ENCODE data around the gene METTL2A.
"Not testable (repeated sequence)": the region's sequence is repeated elsewhere in the genome, so short reads cannot be mapped to it uniquely, and the experiment has no call there.

Gene METTL2A

GRCh38 chr17:62473030-62473982, 49.6 kb downstream of the METTL2A start:
- peak; percentile 16 for DNase-seq

GRCh38 chr17:62477111-62477510, 53.4 kb downstream of the METTL2A start:
- DNase-seq = not testable (repeated sequence)

GRCh38 chr17:62477718-62478408, 54.2 kb downstream of the METTL2A start:
- DNase-seq = peak; percentile 8

- DNase-seq = peak; percentile 88
Measured at GRCh38 chr17:62478424-62478879, 54.8 kb downstream of the METTL2A start, which contains the start of gene TLK2. Gene TLK2 (plus strand): TSS chr17:62478825. CDS start chr17:62481126, 2,301 bp downstream.

GRCh38 chr17:62478880-62479638, 55.4 kb downstream of the METTL2A start:
- DNase-seq = peak; percentile 37

- DNase-seq = not testable (repeated sequence)
Measured at GRCh38 chr17:62479639-62480258, 56.1 kb downstream of the METTL2A start.

- not testable (repeated sequence) for DNase-seq
Measured at GRCh38 chr17:62482553-62482952, 58.9 kb downstream of the METTL2A start.

GRCh38 chr17:62490990-62491389, 67.3 kb downstream of the METTL2A start:
- DNase-seq = not testable (repeated sequence)

GRCh38 chr17:62493049-62493655, 69.5 kb downstream of the METTL2A start:
- not testable (repeated sequence) for DNase-seq

GRCh38 chr17:62494073-62494472, 70.4 kb downstream of the METTL2A start:
- not testable (repeated sequence) for DNase-seq

- not testable (repeated sequence) for DNase-seq
Measured at GRCh38 chr17:62496344-62496743, 72.6 kb downstream of the METTL2A start.

- not testable (repeated sequence) for DNase-seq
Measured at GRCh38 chr17:62498796-62499195, 75.1 kb downstream of the METTL2A start.

All from NCI-H774 (cell line).